IPS-18c (cell line): ENCODE measurements around the gene SPRR3.
"Not testable (repeated sequence)": the region's sequence is repeated elsewhere in the genome, so short reads cannot be mapped to it uniquely, and the experiment has no call there.

ENCODE experiments used
- H3K4me3 ChIP-seq: 2 replicates; pipeline ENCODE4 v1.7.0; 2013; ENCODE audit warnings: low read depth, mild to moderate bottlenecking, low read length, moderate library complexity; ENCODE audit not compliant: insufficient read depth
- H3K9me3 ChIP-seq: one replicate; pipeline ENCODE4 v1.6.1; 2013; ENCODE audit warnings: mild to moderate bottlenecking, low read length, moderate library complexity; ENCODE audit not compliant: control insufficient read depth, insufficient read depth

SPRR3 gene

GRCh38 chr1:152977614-152978013 lies 23.9 kb upstream of the SPRR3 start:
- no peaks in the 10 kb centered on the region for H3K9me3 ChIP-seq
- H3K4me3 ChIP-seq, result no peak overlapping the region

- Histone ChIP-seq H3K9me3 (no peaks in the 10 kb centered on the region), H3K4me3 (no peak overlapping the region)
Observed at GRCh38 chr1:152980676-152981075, 20.9 kb upstream of the SPRR3 start.

DNA sequence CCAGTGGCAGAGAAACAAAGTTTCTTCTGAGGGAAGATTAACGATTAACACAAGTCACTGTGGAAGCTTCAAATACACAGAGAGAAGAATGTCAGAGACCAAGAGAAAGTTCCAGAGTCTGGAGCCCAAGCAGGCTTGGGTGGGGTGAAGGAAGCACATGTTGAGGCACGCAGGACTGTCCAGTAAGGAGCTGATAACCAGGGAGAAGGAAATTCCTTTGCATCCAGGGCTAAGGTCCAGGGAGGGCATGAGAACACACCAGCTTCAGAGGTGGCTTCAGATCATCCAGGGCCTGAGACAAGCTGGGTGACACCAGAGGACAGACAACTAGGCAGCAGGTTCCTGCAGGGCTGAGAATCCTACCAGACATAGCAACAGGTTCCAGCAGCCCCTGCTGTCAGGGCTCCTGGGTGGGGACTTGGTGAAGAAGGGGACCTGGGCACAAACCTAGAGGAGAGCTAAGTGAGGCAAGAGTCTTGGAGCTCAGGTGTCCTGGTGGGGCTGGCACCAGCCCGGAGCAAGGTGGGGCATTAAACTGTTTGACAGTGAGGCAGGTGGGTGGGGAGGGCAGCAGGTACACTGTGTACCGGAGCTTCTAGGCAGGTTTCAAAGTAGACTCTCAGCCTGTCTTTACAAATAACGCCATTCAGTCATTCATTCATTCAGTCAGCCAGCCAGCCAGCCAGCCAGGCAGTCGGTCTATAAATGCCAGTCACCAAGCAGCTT lies 20.2 kb upstream of the SPRR3 start:
- Histone ChIP-seq H3K4me3 (no peak overlapping the region), H3K9me3 (no peaks in the 10 kb centered on the region)

DNA sequence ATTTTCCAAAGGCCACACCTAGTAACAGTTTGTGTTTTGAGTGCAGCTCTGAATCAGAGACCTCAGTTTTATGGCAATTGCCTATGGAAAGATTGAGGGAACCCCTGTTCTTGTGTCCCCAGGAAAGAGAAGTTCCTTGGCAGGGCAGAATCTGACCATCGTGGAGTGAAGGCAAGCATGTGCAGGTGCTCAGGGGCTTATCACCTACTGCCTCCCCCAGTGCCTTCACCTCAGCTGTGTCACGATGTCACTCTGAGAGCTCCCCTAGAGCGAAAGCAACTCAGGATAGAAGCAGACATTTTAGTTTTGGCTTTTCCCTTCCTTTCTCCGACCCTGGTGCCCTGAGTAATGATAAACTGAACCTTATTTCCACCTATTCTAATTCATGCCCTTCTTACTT lies 19.5 kb upstream of the SPRR3 start:
- H3K9me3 ChIP-seq, result no peaks in the 10 kb centered on the region
- H3K4me3 ChIP-seq, result no peak overlapping the region

GRCh38 chr1:152983234-152983633 lies 18.3 kb upstream of the SPRR3 start:
- no peaks in the 10 kb centered on the region for H3K9me3 ChIP-seq
- no peak overlapping the region for H3K4me3 ChIP-seq

DNA sequence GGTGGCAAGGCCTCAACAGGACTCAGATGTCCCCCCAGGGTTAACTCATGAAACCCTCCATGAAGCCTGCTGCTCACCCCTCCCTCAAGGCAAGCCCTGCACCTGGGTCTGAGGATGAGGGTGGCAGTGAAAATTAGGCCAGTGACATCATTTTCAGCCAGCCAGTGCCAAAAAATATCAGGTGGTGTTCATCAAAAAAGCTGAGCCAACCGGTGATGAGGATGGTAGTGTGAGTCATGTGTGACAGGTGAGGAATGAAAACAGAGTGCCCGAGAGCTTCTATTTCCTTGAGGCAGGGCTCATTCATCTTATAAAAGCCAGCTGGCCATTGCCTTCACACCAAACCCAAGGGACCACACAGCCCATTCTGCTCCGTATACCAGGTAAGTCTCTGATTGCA lies 17.8 kb upstream of the SPRR3 start, which contains the start of gene SPRR1A:
Gene SPRR1A, plus strand, starts transcription at position 339 of the 400 bp plus-strand sequence. CDS start 1,150 bp downstream, outside the sequence.
- Histone ChIP-seq H3K4me3 (no peak within 1 kb of the TSS), H3K9me3 (no peaks in the 10 kb centered on the region)

DNA sequence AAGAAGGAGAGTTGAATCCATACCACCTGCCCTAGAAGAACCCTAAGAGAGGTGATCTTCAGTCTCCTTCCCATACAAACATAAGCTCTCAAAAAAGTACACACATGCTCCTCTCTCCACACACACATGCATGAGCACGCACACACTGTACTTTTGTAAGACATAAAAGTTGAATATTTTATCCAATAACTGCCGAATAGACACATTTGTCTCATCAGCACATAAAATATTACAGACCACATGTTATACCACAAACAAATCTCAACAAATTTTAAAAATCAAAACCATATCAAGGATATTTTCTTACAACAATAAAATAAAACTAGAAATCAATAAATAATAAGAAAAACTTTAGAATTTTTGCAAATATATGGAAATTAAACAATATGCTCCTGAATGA lies 15.0 kb upstream of the SPRR3 start:
- no peak overlapping the region for H3K4me3 ChIP-seq
- H3K9me3 ChIP-seq, result no peaks in the 10 kb centered on the region

- Histone ChIP-seq H3K9me3 (no peaks in the 10 kb centered on the region), H3K4me3 (no peak overlapping the region)
Observed at GRCh38 chr1:152993186-152993585, 8.4 kb upstream of the SPRR3 start.

GRCh38 chr1:152995842-152996241 lies 5.7 kb upstream of the SPRR3 start:
- no peak overlapping the region for H3K4me3 ChIP-seq
- no peaks in the 10 kb centered on the region for H3K9me3 ChIP-seq

DNA sequence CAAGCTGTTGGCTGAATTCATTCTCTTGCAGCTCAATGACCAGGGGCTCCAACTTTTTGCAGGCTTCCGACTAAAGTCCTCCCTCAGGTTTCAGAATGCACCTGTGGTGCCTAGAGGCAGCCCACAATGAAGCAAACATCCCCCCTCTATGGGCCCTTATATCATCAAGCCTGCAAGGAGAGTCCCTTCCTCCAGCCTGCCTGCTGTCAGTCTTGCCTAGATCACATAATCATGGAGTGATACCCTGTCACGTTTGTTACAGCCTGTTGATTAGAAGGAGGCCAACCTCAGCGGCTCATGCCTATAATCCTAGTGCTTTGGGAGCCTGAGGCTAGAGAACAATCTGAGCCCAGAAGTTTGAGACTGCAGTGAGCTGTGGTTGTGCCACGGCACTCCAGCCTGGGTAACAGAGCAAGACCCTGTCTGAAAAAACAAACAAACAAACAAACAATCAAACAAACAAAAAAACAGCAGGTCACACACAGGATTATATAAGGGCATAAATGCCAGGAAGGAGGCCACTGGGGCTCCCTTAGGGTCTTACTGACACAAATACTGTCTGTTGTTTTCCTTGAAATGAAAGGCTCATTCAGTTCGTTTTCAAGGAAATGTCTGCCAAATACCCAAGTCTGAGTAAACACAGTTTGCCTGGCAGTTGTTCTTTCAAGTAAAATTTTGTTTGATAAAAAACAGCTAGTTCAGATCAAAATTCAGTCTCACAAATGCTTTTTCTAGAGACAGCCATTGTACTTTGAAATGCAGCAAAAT lies 4.7 kb upstream of the SPRR3 start:
- no peaks in the 10 kb centered on the region for H3K9me3 ChIP-seq
- H3K4me3 ChIP-seq, result no peak overlapping the region

DNA sequence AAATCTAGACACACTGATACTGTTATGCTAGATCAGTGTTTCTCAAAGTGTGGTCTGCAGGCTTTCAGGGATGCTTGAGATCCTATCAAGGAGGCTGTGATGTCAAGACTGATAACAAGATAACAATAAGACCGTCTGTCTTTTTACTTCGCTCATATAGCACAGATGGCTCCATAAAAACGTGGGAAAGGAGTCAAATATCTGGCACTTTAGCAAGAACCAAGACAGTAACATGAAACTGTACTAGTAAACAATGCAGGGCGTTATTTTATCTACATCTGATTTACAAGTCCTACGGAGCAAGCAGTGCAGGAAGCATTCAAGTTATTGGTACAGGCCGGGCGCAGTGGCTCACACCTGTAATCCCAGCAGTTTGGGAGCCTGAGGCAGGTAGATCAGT lies 3.6 kb upstream of the SPRR3 start:
- no peaks in the 10 kb centered on the region for H3K9me3 ChIP-seq
- H3K4me3 ChIP-seq, result no peak overlapping the region

- no peak overlapping the region for H3K4me3 ChIP-seq
- H3K9me3 ChIP-seq, result no peaks in the 10 kb centered on the region
Observed at GRCh38 chr1:152998476-152998875, 3.1 kb upstream of the SPRR3 start.

DNA sequence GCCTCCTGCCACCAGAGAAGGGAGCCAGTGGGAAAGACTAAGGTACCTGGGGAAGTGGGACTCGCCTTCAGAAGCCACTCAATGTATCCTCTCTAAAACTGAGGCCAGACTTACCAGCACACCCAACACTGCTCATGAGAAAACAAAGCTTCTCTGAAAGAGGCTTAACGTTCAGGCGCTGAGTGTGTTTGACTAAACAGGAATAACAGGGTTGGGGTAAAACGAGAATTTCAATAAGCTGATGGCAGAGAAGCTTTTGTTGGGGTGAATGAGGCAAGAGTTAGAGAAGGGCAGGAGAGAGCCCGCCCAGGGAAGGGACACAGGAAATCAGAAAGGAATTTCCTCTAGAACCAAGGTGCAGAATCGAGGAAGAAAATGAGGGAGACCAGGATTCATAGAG lies 1.7 kb upstream of the SPRR3 start:
- H3K9me3 ChIP-seq, result no peaks in the 10 kb centered on the region
- H3K4me3 ChIP-seq, result no peak overlapping the region

GRCh38 chr1:153000294-153000693 lies 1.3 kb upstream of the SPRR3 start:
- no peaks in the 10 kb centered on the region for H3K9me3 ChIP-seq
- H3K4me3 ChIP-seq, result no peak overlapping the region

- not testable (repeated sequence) for H3K4me3 ChIP-seq, H3K9me3 ChIP-seq
Observed at GRCh38 chr1:153011235-153011758, 9.7 kb downstream of the SPRR3 start.

- H3K4me3 ChIP-seq, result not testable (repeated sequence)
Observed at GRCh38 chr1:153021829-153022228, 20.3 kb downstream of the SPRR3 start.

GRCh38 chr1:153022340-153022739 lies 20.8 kb downstream of the SPRR3 start:
- H3K9me3 ChIP-seq, H3K4me3 ChIP-seq: not testable (repeated sequence)

More at GRCh38 chr1:153021829-153022228, 20.3 kb downstream of the SPRR3 start:
- H3K9me3 ChIP-seq, result not testable (repeated sequence)

DNA sequence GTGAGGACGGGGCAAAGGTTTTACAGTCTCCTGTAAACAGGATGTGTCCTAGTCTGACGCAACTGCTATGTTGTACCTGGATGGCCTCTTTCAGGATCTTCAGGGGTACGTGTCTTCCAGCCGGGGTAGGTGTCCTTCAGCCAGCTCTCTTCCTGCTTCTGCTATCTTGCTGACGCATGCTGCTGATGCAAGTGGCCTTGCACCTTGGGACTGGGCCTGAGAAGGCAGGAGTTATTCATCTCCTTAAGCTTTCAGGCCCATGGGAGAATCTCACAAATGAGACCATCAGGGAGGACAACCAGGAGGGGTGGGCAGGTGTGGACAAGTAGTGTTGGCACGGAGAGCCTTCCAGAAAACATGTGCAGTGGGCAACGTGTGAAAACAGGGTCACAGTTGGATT lies 21.6 kb downstream of the SPRR3 start:
- H3K9me3 ChIP-seq, result no peaks in the 10 kb centered on the region
- no peak overlapping the region for H3K4me3 ChIP-seq
